Loucy (cell line): ENCODE data around the gene KCNK3.
"Not testable (repeated sequence)": the region's sequence is repeated elsewhere in the genome, so short reads cannot be mapped to it uniquely, and the experiment has no call there.

Experiments used
- H2AFZ ChIP-seq: fragments of 200-600 bp; sonication (generic); 2 replicates; pipeline ENCODE4 v1.6.0; 2016; ENCODE audit warnings: antibody characterized with exemption, mild to moderate bottlenecking, low read length, moderate library complexity
- H3F3A ChIP-seq: fragments of 200-600 bp; 2 replicates; pipeline ENCODE4 v1.6.0; 2016; ENCODE audit warnings: antibody characterized with exemption, low read depth, mild to moderate bottlenecking
- H3K27me3 ChIP-seq: fragments of 200-600 bp; sonication (generic); 2 replicates; pipeline ENCODE4 v1.6.1; 2014; ENCODE audit warnings: low read length, mild to moderate bottlenecking; ENCODE audit not compliant: insufficient read depth, poor library complexity, severe bottlenecking
- H3K36me3 ChIP-seq: fragments of 200-600 bp; sonication (generic); 2 replicates; pipeline ENCODE4 v1.6.1; 2016; ENCODE audit warnings: low read length; ENCODE audit not compliant: insufficient read depth
- H3K4me1 ChIP-seq: fragments of 200-600 bp; sonication (generic); 2 replicates; pipeline ENCODE4 v1.5.1; 2014; ENCODE audit warnings: low read length, mild to moderate bottlenecking; ENCODE audit not compliant: insufficient read depth, poor library complexity, severe bottlenecking
- H3K4me2 ChIP-seq: fragments of 200-600 bp; sonication (generic); 2 replicates; pipeline ENCODE4 v1.6.0; 2014; ENCODE audit warnings: antibody characterized with exemption, low read length, low read depth, mild to moderate bottlenecking; ENCODE audit not compliant: poor library complexity, severe bottlenecking
- H3K4me3 ChIP-seq: fragments of 200-600 bp; sonication (generic); 2 replicates; pipeline ENCODE4 v1.5.1; 2014; ENCODE audit warnings: low read length, mild to moderate bottlenecking, mixed read lengths; ENCODE audit not compliant: poor library complexity, severe bottlenecking
- H3K79me2 ChIP-seq: fragments of 200-600 bp; sonication (generic); 2 replicates; pipeline ENCODE4 v1.6.1; 2014; ENCODE audit warnings: low read length; ENCODE audit not compliant: insufficient read depth
- H3K9ac ChIP-seq: fragments of 200-600 bp; sonication (generic); 2 replicates; pipeline ENCODE4 v1.6.0; 2014; ENCODE audit warnings: mild to moderate bottlenecking, low read depth, low read length, moderate library complexity; ENCODE audit not compliant: poor library complexity, severe bottlenecking
- H3K9me2 ChIP-seq: fragments of 200-600 bp; sonication (generic); replicated peaks from 2 replicates; pipeline ENCODE4 v1.6.1; 2016; ENCODE audit warnings: low read depth, low read length, mixed read lengths
- H3K9me3 ChIP-seq: fragments of 200-600 bp; sonication (generic); 2 replicates; pipeline ENCODE4 v1.6.1; 2014; ENCODE audit warnings: mild to moderate bottlenecking, antibody characterized with exemption, low read length, low read depth; ENCODE audit not compliant: insufficient read depth
- H4K20me1 ChIP-seq: fragments of 200-600 bp; sonication (generic); 2 replicates; pipeline ENCODE4 v1.6.0; 2014; ENCODE audit warnings: antibody characterized with exemption, low read length, mild to moderate bottlenecking; ENCODE audit not compliant: insufficient read depth, poor library complexity, severe bottlenecking
- EZH2phosphoT487 ChIP-seq: fragments of 200-600 bp; IDR thresholded peaks from 2 replicates; pipeline ENCODE4 v1.6.1; 2018; ENCODE audit warnings: antibody characterized with exemption, mild to moderate bottlenecking, moderate library complexity, borderline replicate concordance
- TF ChIP-seq, protein P1 (sequence below): fragments of 200-600 bp; sonication (generic); conservative IDR thresholded peaks from 2 replicates; pipeline ENCODE4 v1.5.1; 2014; ENCODE audit warnings: mild to moderate bottlenecking, antibody characterized with exemption, low read length

The KCNK3 gene

GRCh38 chr2:26746934-26747333, 54.4 kb downstream of the KCNK3 start:
- Histone ChIP-seq H3K4me3 (no peak overlapping the region), H3K27me3 (no peaks in the 10 kb centered on the region), H3K36me3 (no peaks in the 10 kb centered on the region), H2AFZ (no peak overlapping the region), H3K79me2 (no peaks in the 10 kb centered on the region), H3K9me2 (no peaks in the 10 kb centered on the region), H3K4me1 (no peaks in the 10 kb centered on the region), H3K9ac (no peak overlapping the region), H3K4me2 (no peak overlapping the region), H3K9me3 (no peaks in the 10 kb centered on the region), H4K20me1 (no peaks in the 10 kb centered on the region), H3F3A (no peaks in the 10 kb centered on the region)
- TF ChIP-seq EZH2phosphoT487: no peak
- TF ChIP-seq, protein P1, sequence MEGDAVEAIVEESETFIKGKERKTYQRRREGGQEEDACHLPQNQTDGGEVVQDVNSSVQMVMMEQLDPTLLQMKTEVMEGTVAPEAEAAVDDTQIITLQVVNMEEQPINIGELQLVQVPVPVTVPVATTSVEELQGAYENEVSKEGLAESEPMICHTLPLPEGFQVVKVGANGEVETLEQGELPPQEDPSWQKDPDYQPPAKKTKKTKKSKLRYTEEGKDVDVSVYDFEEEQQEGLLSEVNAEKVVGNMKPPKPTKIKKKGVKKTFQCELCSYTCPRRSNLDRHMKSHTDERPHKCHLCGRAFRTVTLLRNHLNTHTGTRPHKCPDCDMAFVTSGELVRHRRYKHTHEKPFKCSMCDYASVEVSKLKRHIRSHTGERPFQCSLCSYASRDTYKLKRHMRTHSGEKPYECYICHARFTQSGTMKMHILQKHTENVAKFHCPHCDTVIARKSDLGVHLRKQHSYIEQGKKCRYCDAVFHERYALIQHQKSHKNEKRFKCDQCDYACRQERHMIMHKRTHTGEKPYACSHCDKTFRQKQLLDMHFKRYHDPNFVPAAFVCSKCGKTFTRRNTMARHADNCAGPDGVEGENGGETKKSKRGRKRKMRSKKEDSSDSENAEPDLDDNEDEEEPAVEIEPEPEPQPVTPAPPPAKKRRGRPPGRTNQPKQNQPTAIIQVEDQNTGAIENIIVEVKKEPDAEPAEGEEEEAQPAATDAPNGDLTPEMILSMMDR: no peak

- not testable (repeated sequence) for H3K27me3 ChIP-seq, H3K4me2 ChIP-seq, H3K9ac ChIP-seq, H3K36me3 ChIP-seq, H3F3A ChIP-seq, H3K4me1 ChIP-seq, H3K9me2 ChIP-seq, H3K9me3 ChIP-seq, H3K79me2 ChIP-seq, H3K4me3 ChIP-seq, H4K20me1 ChIP-seq
- H2AFZ ChIP-seq: peak overlapping the region; percentile 35; the same call in 1 of the 2 replicates
These were observed 57.4 kb downstream of the KCNK3 start for GRCh38 chr2:26749787-26750420.

DNA sequence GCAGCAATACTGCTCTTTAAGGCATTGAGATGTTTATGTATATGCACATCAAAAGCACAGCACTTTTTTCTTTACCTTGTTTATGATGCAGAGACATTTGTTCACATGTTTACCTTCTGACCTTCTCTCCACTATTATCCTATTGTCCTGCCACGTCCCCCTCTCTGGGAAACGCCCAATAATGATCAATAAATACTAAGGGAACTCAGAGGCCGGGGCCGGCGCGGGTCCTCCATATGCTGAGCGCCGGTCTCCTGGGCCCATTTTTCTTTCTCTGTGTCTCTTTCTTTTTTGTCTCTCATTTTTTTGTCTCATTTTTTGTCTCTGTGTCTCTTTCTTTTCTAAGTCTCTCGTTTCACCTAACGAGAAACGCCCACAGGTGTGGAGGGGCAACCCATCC, 57.9 kb downstream of the KCNK3 start:
- not testable (repeated sequence) for H2AFZ ChIP-seq, H4K20me1 ChIP-seq, H3K27me3 ChIP-seq, H3K79me2 ChIP-seq, H3K9me3 ChIP-seq, H3K9ac ChIP-seq, H3K4me1 ChIP-seq, H3K36me3 ChIP-seq, H3K4me2 ChIP-seq, H3F3A ChIP-seq, H3K9me2 ChIP-seq, H3K4me3 ChIP-seq

DNA sequence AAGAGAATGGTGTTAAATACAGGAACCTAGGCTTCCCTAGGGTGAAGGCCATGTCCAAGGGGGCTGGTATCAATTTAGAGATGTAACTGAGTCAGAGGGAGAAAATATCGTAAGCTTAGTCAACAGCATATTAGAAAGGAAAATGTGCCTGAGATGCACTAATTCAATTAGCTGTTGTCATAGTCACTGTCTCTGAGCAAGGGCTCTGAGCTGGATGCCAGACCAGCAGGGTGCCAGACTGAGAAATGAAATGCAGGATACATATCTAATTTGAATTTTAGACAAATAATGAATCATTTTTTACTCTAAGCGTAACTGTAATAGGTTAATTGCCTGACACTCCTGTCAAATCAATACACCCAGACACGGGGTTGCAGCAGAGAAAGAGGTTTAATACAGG, 60.1 kb downstream of the KCNK3 start:
- Histone ChIP-seq H4K20me1 (no peaks in the 10 kb centered on the region), H3K4me1 (no peaks in the 10 kb centered on the region), H3K9ac (no peak overlapping the region), H3K4me3 (no peak overlapping the region), H3K36me3 (no peaks in the 10 kb centered on the region), H3K9me2 (no peaks in the 10 kb centered on the region), H3K9me3 (no peaks in the 10 kb centered on the region), H3K4me2 (no peak overlapping the region), H2AFZ (no peak overlapping the region), H3F3A (no peaks in the 10 kb centered on the region), H3K27me3 (no peaks in the 10 kb centered on the region), H3K79me2 (no peaks in the 10 kb centered on the region)
- no peak for TF ChIP-seq EZH2phosphoT487
- TF ChIP-seq, protein P1: no peak
